NCI-H524 treated with DMSO at 0.1 percent for 48 hours (cell line): ENCODE measurements around the gene LAMA3.
"Not testable (repeated sequence)": the region's sequence is repeated elsewhere in the genome, so short reads cannot be mapped to it uniquely, and the experiment has no call there.

ENCODE experiments used
- DNase-seq: peaks from one replicate; lab custom pipeline; 2025; lab: John Stamatoyannopoulos, UW

Gene LAMA3

GRCh38 chr18:23731861-23732260, 42.6 kb downstream of the LAMA3 start:
- no peak for DNase-seq

GRCh38 chr18:23732439-23732838, 43.2 kb downstream of the LAMA3 start:
- DNase-seq: no peak

- DNase-seq: not testable (repeated sequence)
Observed at GRCh38 chr18:23733265-23733664, 44.0 kb downstream of the LAMA3 start.

- DNase-seq: no peak
Observed at GRCh38 chr18:23733895-23734294, 44.6 kb downstream of the LAMA3 start.

GRCh38 chr18:23735021-23735464, 45.8 kb downstream of the LAMA3 start:
- no peak for DNase-seq

- DNase-seq: no peak
Observed at GRCh38 chr18:23737578-23737977, 48.3 kb downstream of the LAMA3 start.

GRCh38 chr18:23738151-23738550, 48.9 kb downstream of the LAMA3 start:
- DNase-seq: no peak

GRCh38 chr18:23738575-23738974, 49.3 kb downstream of the LAMA3 start:
- no peak for DNase-seq

GRCh38 chr18:23740105-23740830, 51.0 kb downstream of the LAMA3 start:
- DNase-seq: peak; percentile 20

- not testable (repeated sequence) for DNase-seq
Observed at GRCh38 chr18:23741967-23742366, 52.7 kb downstream of the LAMA3 start.

- DNase-seq: no peak
Observed at GRCh38 chr18:23743733-23744333, 54.6 kb downstream of the LAMA3 start.

- no peak for DNase-seq
Observed at GRCh38 chr18:23745366-23745765, 56.1 kb downstream of the LAMA3 start.

- DNase-seq: no peak
Observed at GRCh38 chr18:23746851-23747250, 57.6 kb downstream of the LAMA3 start.

- DNase-seq: no peak
Observed at GRCh38 chr18:23752363-23752762, 63.1 kb downstream of the LAMA3 start.

- DNase-seq: no peak
Observed at GRCh38 chr18:23752796-23753195, 63.5 kb downstream of the LAMA3 start.

GRCh38 chr18:23756590-23757436, 67.6 kb downstream of the LAMA3 start:
- DNase-seq: no peak

GRCh38 chr18:23757437-23757733, 68.1 kb downstream of the LAMA3 start:
- no peak for DNase-seq

- no peak for DNase-seq
Observed at GRCh38 chr18:23758281-23758680, 69.0 kb downstream of the LAMA3 start.

GRCh38 chr18:23761941-23762340, 72.7 kb downstream of the LAMA3 start:
- DNase-seq: no peak

GRCh38 chr18:23763343-23763742, 74.1 kb downstream of the LAMA3 start:
- no peak for DNase-seq

GRCh38 chr18:23765931-23766330, 76.7 kb downstream of the LAMA3 start:
- no peak for DNase-seq

GRCh38 chr18:23772327-23773024, 83.2 kb downstream of the LAMA3 start:
- DNase-seq: no peak
